H1 (cell line): ENCODE results near the gene ENO4. TPM values are rescaled to one million over a fixed set of nuclear protein-coding genes. Genes with fewer than 3 reads are reported as not detected.

Experiments used
- CTCF ChIA-PET: fragments of 300-600 bp; sonication (Branson Sonifier 250); formaldehyde crosslinking; loops from one replicate; lab custom pipeline; 2021; ENCODE audit not compliant: partially characterized antibody; lab: Charles Lee
- POLR2A ChIA-PET: fragments of 300-600 bp; sonication (Branson Sonifier 250); formaldehyde crosslinking; loops from one replicate; lab custom pipeline; 2021; ENCODE audit warnings: inconsistent platforms; ENCODE audit not compliant: partially characterized antibody; lab: Charles Lee
- DNase-seq, 2 experiments: peaks; one replicate each; pipeline versions ENCODE4 v3.0.0 to v3.0.0-alpha.2; 2010 to 2022; ENCODE audit warnings: low spot score in 2 of 2, low read depth in 1 of 2, mixed read lengths in 1 of 2
- FAIRE-seq: peaks from 2 replicates; lab custom pipeline; 2011; peaks lifted over from hg19 to GRCh38; lab: Jason Lieb, UNC
- H2AFZ ChIP-seq: 2 replicates; pipeline ENCODE4 v1.8.1; 2012; ENCODE audit warnings: low read length, inconsistent platforms
- H2AK5ac ChIP-seq: 2 replicates; pipeline ENCODE4 v1.6.1; 2013; ENCODE audit warnings: low read depth, low read length
- H2BK120ac ChIP-seq: replicated peaks from 2 replicates; pipeline ENCODE3; 2013; ENCODE audit warnings: low read depth, low read length, inconsistent platforms
- H2BK12ac ChIP-seq: 2 replicates; pipeline ENCODE4 v1.6.1; 2013; ENCODE audit warnings: low read depth, low read length
- H2BK15ac ChIP-seq: 2 replicates; pipeline ENCODE4 v1.6.1; 2013; ENCODE audit warnings: low read length
- H2BK20ac ChIP-seq: 2 replicates; pipeline ENCODE4 v1.6.1; 2013; ENCODE audit warnings: low read length
- H2BK5ac ChIP-seq: 2 replicates; pipeline ENCODE4 v1.6.1; 2013; ENCODE audit warnings: low read depth, low read length
- H3K14ac ChIP-seq: 2 replicates; pipeline ENCODE4 v1.6.1; 2013; ENCODE audit warnings: inconsistent platforms; ENCODE audit not compliant: insufficient read length
- H3K18ac ChIP-seq: 2 replicates; pipeline ENCODE4 v1.6.1; 2013; ENCODE audit warnings: low read length; ENCODE audit errors: extremely low read depth
- H3K23ac ChIP-seq: 2 replicates; pipeline ENCODE4 v1.6.1; 2013; ENCODE audit warnings: inconsistent platforms; ENCODE audit not compliant: insufficient read length
- H3K23me2 ChIP-seq: 2 replicates; pipeline ENCODE4 v1.6.1; 2013; ENCODE audit warnings: low read depth, low read length
- H3K27ac ChIP-seq: 2 replicates; pipeline ENCODE4 v1.6.1; 2011; ENCODE audit warnings: low read depth, low read length, inconsistent platforms
- H3K27me3 ChIP-seq, 4 experiments: replicated peaks in 1 of 4; 1 replicate in 1 of 4; 2 replicates in 3 of 4; pipeline versions ENCODE4 v1.6.1 to v1.8.1; 2011 to 2013; ENCODE audit warnings: low read length in 3 of 4, mild to moderate bottlenecking in 3 of 4, inconsistent platforms in 2 of 4, mixed read lengths in 2 of 4, moderate library complexity in 1 of 4; ENCODE audit not compliant: control insufficient read depth in 3 of 4, insufficient read depth in 3 of 4; ENCODE audit errors: extremely low read depth in 1 of 4
- H3K36me3 ChIP-seq, 4 experiments: 2 replicates each; pipeline versions ENCODE4 v1.6.1 to v1.8.1; 2011 to 2013; ENCODE audit warnings: mild to moderate bottlenecking in 4 of 4, low read length in 3 of 4, moderate library complexity in 2 of 4, control low read depth in 1 of 4, inconsistent platforms in 1 of 4; ENCODE audit not compliant: insufficient read depth in 4 of 4, control insufficient read depth in 2 of 4
- H3K4ac ChIP-seq: replicated peaks from 2 replicates; pipeline ENCODE3; 2013; ENCODE audit warnings: low read length, low read depth, mixed read lengths, inconsistent platforms; ENCODE audit not compliant: insufficient read length
- H3K4me1 ChIP-seq, 4 experiments: replicated peaks in 1 of 4; 1 replicate in 1 of 4; 2 replicates in 3 of 4; pipeline versions ENCODE4 v1.6.1 to v1.8.1; 2011 to 2013; ENCODE audit warnings: low read length in 3 of 4, inconsistent platforms in 2 of 4, mixed read lengths in 1 of 4; ENCODE audit not compliant: insufficient read depth in 4 of 4, control insufficient read depth in 3 of 4
- H3K4me2 ChIP-seq, 2 experiments: 2 replicates each; pipeline versions ENCODE4 v1.6.1 to v1.8.1; 2011 to 2013; ENCODE audit warnings: low read depth in 2 of 2, low read length in 2 of 2, control low read depth in 1 of 2, inconsistent platforms in 1 of 2, mild to moderate bottlenecking in 1 of 2; ENCODE audit not compliant: insufficient read depth in 1 of 2
- H3K4me3 ChIP-seq, 4 experiments: fragments of 200-600, 300-600 bp in 1 of 4; sonication (generic), shearing (Covaris generic), sonication (Bioruptor Twin) in 1 of 4; 2 replicates each; pipeline versions ENCODE4 v1.5.1 to v1.8.1; 2011 to 2016; ENCODE audit warnings: low read length in 4 of 4, low read depth in 3 of 4, control low read depth in 2 of 4, inconsistent platforms in 2 of 4, mild to moderate bottlenecking in 2 of 4, mixed read lengths in 1 of 4, moderate library complexity in 1 of 4; ENCODE audit not compliant: insufficient read depth in 2 of 4; ENCODE audit errors: extremely low read depth in 1 of 4
- H3K56ac ChIP-seq: replicated peaks from 2 replicates; pipeline ENCODE3; 2013; ENCODE audit warnings: low read depth, mild to moderate bottlenecking, mixed read lengths, low read length, inconsistent platforms; ENCODE audit not compliant: insufficient read length
- H3K79me1 ChIP-seq: 2 replicates; pipeline ENCODE4 v1.6.1; 2013; ENCODE audit warnings: low read depth, low read length, control low read depth
- H3K79me2 ChIP-seq, 2 experiments: 2 replicates each; pipeline versions ENCODE4 v1.6.1 to v1.8.1; 2012 to 2013; ENCODE audit warnings: low read length in 2 of 2, mild to moderate bottlenecking in 2 of 2, inconsistent platforms in 1 of 2; ENCODE audit not compliant: insufficient read depth in 2 of 2, control insufficient read depth in 1 of 2
- H3K9ac ChIP-seq, 4 experiments: replicated peaks in 1 of 4; 1 replicate in 1 of 4; 2 replicates in 3 of 4; pipeline versions ENCODE4 v1.6.1 to v1.8.1; 2011 to 2013; ENCODE audit warnings: low read depth in 3 of 4, low read length in 3 of 4, control low read depth in 2 of 4, mild to moderate bottlenecking in 2 of 4, moderate library complexity in 2 of 4, inconsistent platforms in 1 of 4; ENCODE audit errors: extremely low read depth in 1 of 4
- H3K9me3 ChIP-seq, 2 experiments: 2 replicates each; pipeline versions ENCODE4 v1.6.1 to v1.8.1; 2012 to 2013; ENCODE audit warnings: mild to moderate bottlenecking in 2 of 2, moderate library complexity in 2 of 2, control low read depth in 1 of 2, inconsistent platforms in 1 of 2, low read depth in 1 of 2, low read length in 1 of 2, mixed read lengths in 1 of 2; ENCODE audit not compliant: insufficient read depth in 2 of 2
- H4K20me1 ChIP-seq, 2 experiments: replicated peaks in 1 of 2; 2 replicates each; pipeline versions ENCODE3 to v1.8.1; 2011 to 2013; ENCODE audit warnings: inconsistent platforms in 2 of 2, low read length in 2 of 2, mild to moderate bottlenecking in 1 of 2; ENCODE audit not compliant: insufficient read depth in 2 of 2, control insufficient read depth in 1 of 2
- H4K5ac ChIP-seq: 2 replicates; pipeline ENCODE4 v1.6.1; 2013; ENCODE audit warnings: low read length, low read depth, mixed read lengths, inconsistent platforms; ENCODE audit not compliant: insufficient read length
- H4K8ac ChIP-seq: 2 replicates; pipeline ENCODE4 v1.8.0; 2013; ENCODE audit warnings: mild to moderate bottlenecking, moderate library complexity, low read length, inconsistent platforms; ENCODE audit not compliant: insufficient read depth; ENCODE audit errors: extremely low read depth
- H4K91ac ChIP-seq: replicated peaks from 2 replicates; pipeline ENCODE3; 2013; ENCODE audit warnings: low read length, mixed read lengths, inconsistent platforms; ENCODE audit not compliant: insufficient read length
- ATF2 ChIP-seq: IDR thresholded peaks from 2 replicates; pipeline ENCODE4 v1.6.1; 2012; ENCODE audit warnings: low read length, inconsistent platforms
- BRCA1 ChIP-seq: IDR thresholded peaks from 2 replicates; pipeline ENCODE4 v1.6.1; 2012; ENCODE audit warnings: low read depth, low read length, improper control_type of control experiment
- EZH2 ChIP-seq: fragments of 200-600 bp; sonication (generic); IDR thresholded peaks from 2 replicates; pipeline ENCODE4 v1.7.1; 2012; ENCODE audit warnings: low read depth, mild to moderate bottlenecking, moderate library complexity, low read length, inconsistent platforms; ENCODE audit not compliant: severe bottlenecking
- FOSL1 ChIP-seq: IDR thresholded peaks from 2 replicates; pipeline ENCODE4 v1.6.1; 2011; ENCODE audit warnings: mild to moderate bottlenecking, low read depth, low read length, moderate library complexity; ENCODE audit not compliant: insufficient read depth
- HDAC6 ChIP-seq: IDR thresholded peaks from one replicate; pipeline ENCODE4 v1.7.1; 2012; ENCODE audit warnings: low read depth, mild to moderate bottlenecking, inconsistent platforms, low read length, moderate library complexity
- JUN ChIP-seq: IDR thresholded peaks from 2 replicates; pipeline ENCODE4 v1.6.1; 2011; ENCODE audit warnings: low read depth, mild to moderate bottlenecking, improper control_type of control experiment, low read length
- POLR2A ChIP-seq, 2 experiments: IDR thresholded peaks; 1 replicate in 1 of 2; 2 replicates in 1 of 2; pipeline ENCODE4 v1.6.1; 2011; ENCODE audit warnings: low read depth in 2 of 2, low read length in 2 of 2, mild to moderate bottlenecking in 2 of 2; ENCODE audit errors: control extremely low read depth in 1 of 2
- POU5F1 ChIP-seq: IDR thresholded peaks from 2 replicates; pipeline ENCODE4 v1.6.1; 2011; ENCODE audit warnings: low read depth, mild to moderate bottlenecking, low read length, moderate library complexity
- SIRT6 ChIP-seq: IDR thresholded peaks from one replicate; pipeline ENCODE4 v1.7.1; 2012; ENCODE audit warnings: low read length, inconsistent platforms
- SIX5 ChIP-seq: IDR thresholded peaks from 2 replicates; pipeline ENCODE4 v1.6.1; 2011; ENCODE audit warnings: mild to moderate bottlenecking, low read depth, low read length
- SP1 ChIP-seq: IDR thresholded peaks from 2 replicates; pipeline ENCODE4 v1.6.1; 2011; ENCODE audit warnings: low read depth, low read length
- SP2 ChIP-seq: IDR thresholded peaks from 2 replicates; pipeline ENCODE4 v1.6.1; 2012; ENCODE audit warnings: mild to moderate bottlenecking, low read length, inconsistent platforms
- SRF ChIP-seq: IDR thresholded peaks from 2 replicates; pipeline ENCODE4 v1.6.1; 2011; ENCODE audit warnings: mild to moderate bottlenecking, low read depth, low read length, moderate library complexity
- YY1 ChIP-seq: IDR thresholded peaks from 2 replicates; pipeline ENCODE4 v1.6.1; 2011; ENCODE audit warnings: low read depth, mild to moderate bottlenecking, low read length
- WGBS, 2 experiments: shearing (Covaris generic) in 1 of 2; methylation state at CpG; one replicate each; pipeline versions ENCODE4 v1.1.6 to v1.1.7; 2013 to 2015; ENCODE audit warnings: low lambda C conversion rate in 2 of 2, mixed read lengths in 2 of 2, inconsistent platforms in 1 of 2, low coverage in 1 of 2, missing lambda C conversion rate in 1 of 2; ENCODE audit not compliant: insufficient replicate concordance in 2 of 2, insufficient coverage in 1 of 2, insufficient read length in 1 of 2; ENCODE audit errors: extremely low coverage in 1 of 2, missing lambda C conversion rate in 1 of 2; 5-methylcytosine and 5-hydroxymethylcytosine counted together
- polyA plus RNA-seq, 7 experiments: library from polyadenylated mRNA; depleted of rRNA in 3 of 7; stranded (reverse) in 5 of 7; unstranded in 2 of 7; fragments of >200 nt in 5 of 7; fragments of 200-250 nt in 2 of 7; gene quantifications; 1 replicate in 5 of 7; 2 replicates in 1 of 7; 4 replicates in 1 of 7; pipeline versions ENCODE4 v1.2.1 to v1.2.3, GENCODE V29; 2011 to 2013; ENCODE audit warnings: missing spikeins in 2 of 7, mixed read lengths in 2 of 7
- total RNA-seq: library from RNA; stranded (reverse); fragmentation: NEBNext Ultra II Directional; extraction: Animal tissue kit (Norgen Biotek cat#: 25700); gene quantifications from 2 replicates; pipeline ENCODE4 v1.2.1, GENCODE V29; 2021

The ENO4 gene
- total and polyA plus RNA-seq, 2 of the 8 experiments (the other 6 are each of a cell fraction or from before 2014, with no cell fraction given): 0.77 TPM; not detected in 1

- Histone ChIP-seq H3K14ac (no peak overlapping the region), H3K27ac (no peak overlapping the region), H3K56ac (no peak overlapping the region), H2BK12ac (no peak overlapping the region), H3K9me3 (no peaks in the 10 kb centered on the region), H3K23ac (no peak overlapping the region), H3K4me2 (no peak overlapping the region), H2AFZ (no peak overlapping the region), H3K4me3 (no peak overlapping the region), H3K27me3 (no peaks in the 10 kb centered on the region), H3K79me2 (no peaks in the 10 kb centered on the region), H3K4me1 (peaks cover 6 to 8% (median 7%) of the 10 kb centered on the region in 4 experiments; a peak in 6 of 7 replicates), H3K4ac (no peak overlapping the region), H4K20me1 (no peaks in the 10 kb centered on the region), H3K36me3 (no peaks in the 10 kb centered on the region), H3K23me2 (no peaks in the 10 kb centered on the region; the same call in 1 of the 2 replicates), H2BK5ac (no peak overlapping the region), H4K91ac (no peak overlapping the region), H3K79me1 (no peaks in the 10 kb centered on the region), H3K18ac (no peak overlapping the region), H4K5ac (no peak overlapping the region), H2BK20ac (no peak overlapping the region), H3K9ac (no peak overlapping the region), H4K8ac (no peak overlapping the region), H2BK15ac (no peak overlapping the region), H2AK5ac (no peak overlapping the region), H2BK120ac (no peak overlapping the region)
- FAIRE-seq (no peak), DNase-seq (no peak)
- CTCF ChIA-PET: interaction anchor here (1.1 to 1.3 kb wide), 3 partner anchors 14 to 103 kb away, joined by 3 to 4 read pairs (median 3); no protein-coding TSS in a partner anchor
- 91% methylated on average over 7 of the region's 7 CpGs; no CpG with 5 or more reads in 1 of the 2 experiments for WGBS, 2 experiments
- POLR2A ChIA-PET: interaction anchor here (0.6 to 0.8 kb wide), 2 partner anchors 20 to 89 kb away, joined by 3 read pairs; no protein-coding TSS in a partner anchor
- TF ChIP-seq SP1 (no peak), SP2 (no peak), JUN (no peak), SIX5 (no peak), EZH2 (no peak), BRCA1 (no peak), YY1 (no peak), FOSL1 (no peak), HDAC6 (no peak), SRF (no peak), SIRT6 (no peak), POU5F1 (no peak), ATF2 (no peak), POLR2A (IDR thresholded peaks at IDR 0.05; ENCODE audit: control extremely low read depth in 1 of 2, low read depth in 2 of 2, low read length in 2 of 2) (no peak)
These were observed 41.9 kb downstream of the ENO4 start for GRCh38 chr10:116891208-116891607.
